Heart left ventricle (tissue), 16 donors: ENCODE data around the gene B3GNT7. TPM values are rescaled to one million over a fixed set of nuclear protein-coding genes. Genes with fewer than 3 reads are reported as not detected.
A peak's percentile ranks its signal among the peaks of the same experiment; 100 is the strongest.

Source experiments
- ATAC-seq, 4 donors: fragments of 200-7000 bp; cut with Tn5 transposase; one replicate each; pipeline ENCODE4 v1.9.1; 2020 to 2022; ENCODE audit warnings: moderate library complexity in 4 of 4, mild to moderate bottlenecking in 3 of 4, moderate number of reproducible peaks in 1 of 4
- DNase-seq, 5 donors: peaks; one replicate each; pipeline ENCODE4 v3.0.0-alpha.2; 2020
- H3K27ac ChIP-seq, 12 donors: fragments of 200-600 bp; sonication (generic) in 4 of 12; one replicate each; pipeline versions ENCODE4 v1.5.0 to v1.8.0; 2016 to 2022; ENCODE audit warnings: mild to moderate bottlenecking in 2 of 12
- H3K27me3 ChIP-seq, 9 donors: fragments of 200-600 bp; sonication (generic) in 2 of 9; one replicate each; pipeline versions ENCODE4 v1.5.1 to v1.8.0; 2016 to 2022; ENCODE audit warnings: mild to moderate bottlenecking in 3 of 9
- H3K36me3 ChIP-seq, 9 donors: fragments of 200-600 bp; sonication (generic) in 2 of 9; one replicate each; pipeline versions ENCODE4 v1.5.0 to v1.8.0; 2018 to 2022; ENCODE audit warnings: mild to moderate bottlenecking in 2 of 9
- H3K4me1 ChIP-seq, 12 donors: fragments of 200-600 bp; sonication (generic) in 4 of 12; one replicate each; pipeline versions ENCODE4 v1.5.0 to v1.8.0; 2016 to 2022; ENCODE audit warnings: mild to moderate bottlenecking in 3 of 12
- H3K4me3 ChIP-seq, 12 donors: fragments of 200-600 bp; sonication (generic) in 4 of 12; one replicate each; pipeline versions ENCODE4 v1.5.0 to v1.8.0; 2017 to 2022; ENCODE audit warnings: mild to moderate bottlenecking in 9 of 12, moderate library complexity in 4 of 12
- H3K9me3 ChIP-seq, 12 donors: fragments of 200-600 bp; sonication (generic) in 4 of 12; one replicate each; pipeline versions ENCODE4 v1.5.0 to v1.8.0; 2016 to 2022; ENCODE audit warnings: mild to moderate bottlenecking in 1 of 12
- POLR2A ChIP-seq, 2 donors: fragments of 450-650 bp; IDR thresholded peaks; one replicate each; pipeline ENCODE4 v1.6.1; 2017; ENCODE audit warnings: antibody characterized with exemption in 2 of 2, mild to moderate bottlenecking in 2 of 2, moderate library complexity in 2 of 2
- whole genome bisulfite sequencing, 4 donors: extraction: QIAGEN DNeasy Blood & Tissue Kit in 2 of 4; methylation state at CpG; one replicate each; pipeline versions ENCODE4 v1.1.5 to v1.1.7; 2013 to 2018; 5-methylcytosine and 5-hydroxymethylcytosine counted together
- intact Hi-C, 10 donors: fragments of 100-400 bp; cut with DNase I; formaldehyde crosslinking; loops; one replicate each; pipeline versions ENCODE4 v1.11.1 to v1.14.2; 2022
- polyA plus RNA-seq, 2 donors: library from polyadenylated mRNA; stranded (reverse); fragments of 200-250 nt; gene quantifications; one replicate each; pipeline ENCODE4 v1.2.3, GENCODE V29; 2013
- total RNA-seq, 9 donors: library from RNA; depleted of rRNA in 2 of 9; stranded (reverse); fragments of >200 nt in 2 of 9; fragmentation: NEBNext Ultra II Directional in 3 of 9; extraction: Animal tissue kit (Norgen Biotek cat#: 25700) in 3 of 9; gene quantifications; one replicate each; pipeline versions ENCODE4 v1.1.0 to v1.2.4, GENCODE V29; 2016 to 2023
- TF ChIP-seq, protein P1 (sequence below), 12 donors: fragments of 200-600 bp; sonication (generic) in 4 of 12; IDR thresholded peaks; one replicate each; pipeline versions ENCODE4 v1.5.0 to v1.8.0; 2018 to 2022; ENCODE audit warnings: antibody characterized with exemption in 12 of 12, mild to moderate bottlenecking in 5 of 12
- donor health status: ischemic (EF 13 %, LVEDD 7.1; RV severe dilation, severe dysfunction).
- donor health status: healthy with polysubstance abuse.
- donor health status: DM: no; HTN: yes; CAD: no.
- donor health status: DM: no; HTN: no; CAD: no.
- donor health status: ischemic (EF 25% LVEDD 6.9; RV normal size, moderate dysfunction).
- donor health status: ischemic (EF 25% LVEDD 5.7; RV mildly dilated, moderate dysfunction).
- donor health status: healthy.
- donor health status: DM: yes; HTN: yes; CAD: no.
- donor health status: ischemic (EF 35%, LVEDD 5.7; RV mildly dilated, moderate dysfunction).
- donor health status: nonischemic (EF 11% LVEDD 7.7; RV severe dilation, severe dysfunction).
- donor health status: DM: yes; HTN: yes; CAD: no.
- donor health status: PGD.
- donor health status: ischemic (EF 29% LVEDD 5.4; RV normal size, mild dysfunction).
- donor health status: nonischemic (EF 23%, LVEDD 6.1; RV moderate dilation, normal function).

Gene B3GNT7
- total and polyA plus RNA-seq, 11 donors: 0.68 to 52.4 (median 5.2) TPM

GRCh38 chr2:231357931-231358330 is 37.6 kb upstream of the B3GNT7 start:
- Histone ChIP-seq H3K27me3 (no peaks in the 10 kb centered on the region), H3K4me3 (no peak overlapping the region), H3K36me3 (peaks cover 0 to 6% (median 0%) of the 10 kb centered on the region in 9 donors), H3K27ac (no peak overlapping the region), H3K4me1 (peaks cover 0 to 32% (median 5%) of the 10 kb centered on the region in 12 donors), H3K9me3 (no peaks in the 10 kb centered on the region)
- intact Hi-C loops: no loop called here
- no peak for TF ChIP-seq POLR2A (IDR thresholded peaks at IDR 0.05)
- TF ChIP-seq, protein P1, sequence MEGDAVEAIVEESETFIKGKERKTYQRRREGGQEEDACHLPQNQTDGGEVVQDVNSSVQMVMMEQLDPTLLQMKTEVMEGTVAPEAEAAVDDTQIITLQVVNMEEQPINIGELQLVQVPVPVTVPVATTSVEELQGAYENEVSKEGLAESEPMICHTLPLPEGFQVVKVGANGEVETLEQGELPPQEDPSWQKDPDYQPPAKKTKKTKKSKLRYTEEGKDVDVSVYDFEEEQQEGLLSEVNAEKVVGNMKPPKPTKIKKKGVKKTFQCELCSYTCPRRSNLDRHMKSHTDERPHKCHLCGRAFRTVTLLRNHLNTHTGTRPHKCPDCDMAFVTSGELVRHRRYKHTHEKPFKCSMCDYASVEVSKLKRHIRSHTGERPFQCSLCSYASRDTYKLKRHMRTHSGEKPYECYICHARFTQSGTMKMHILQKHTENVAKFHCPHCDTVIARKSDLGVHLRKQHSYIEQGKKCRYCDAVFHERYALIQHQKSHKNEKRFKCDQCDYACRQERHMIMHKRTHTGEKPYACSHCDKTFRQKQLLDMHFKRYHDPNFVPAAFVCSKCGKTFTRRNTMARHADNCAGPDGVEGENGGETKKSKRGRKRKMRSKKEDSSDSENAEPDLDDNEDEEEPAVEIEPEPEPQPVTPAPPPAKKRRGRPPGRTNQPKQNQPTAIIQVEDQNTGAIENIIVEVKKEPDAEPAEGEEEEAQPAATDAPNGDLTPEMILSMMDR (IDR thresholded peaks at IDR 0.05): no peak
- DNase-seq (no peak), ATAC-seq (no peak)
- 95 to 100% (median 96%) methylated on average over 4 of the region's 4 CpGs for WGBS, 4 donors

GRCh38 chr2:231359441-231359840 is 36.1 kb upstream of the B3GNT7 start:
- Histone ChIP-seq H3K27ac (no peak overlapping the region), H3K4me3 (no peak overlapping the region), H3K36me3 (peaks cover 0 to 6% (median 0%) of the 10 kb centered on the region in 9 donors), H3K27me3 (no peaks in the 10 kb centered on the region), H3K4me1 (peaks cover 0 to 35% (median 5%) of the 10 kb centered on the region in 12 donors), H3K9me3 (no peaks in the 10 kb centered on the region)
- ATAC-seq: no peak
- intact Hi-C loops: no loop called here
- DNase-seq: no peak
- WGBS, 4 donors: 95 to 96% (median 95%) methylated on average over 10 of the region's 10 CpGs
- no peak for TF ChIP-seq POLR2A (IDR thresholded peaks at IDR 0.05)
- TF ChIP-seq, protein P1 (IDR thresholded peaks at IDR 0.05): no peak

- peaks cover 0 to 39% (median 5%) of the 10 kb centered on the region in 12 donors for H3K4me1 ChIP-seq
- peaks cover 0 to 6% (median 0%) of the 10 kb centered on the region in 9 donors for H3K36me3 ChIP-seq
- DNase-seq (no peak), ATAC-seq (no peak)
- H3K27me3 ChIP-seq: no peaks in the 10 kb centered on the region
- H3K9me3 ChIP-seq: no peaks in the 10 kb centered on the region
- no peak for TF ChIP-seq POLR2A (IDR thresholded peaks at IDR 0.05)
- TF ChIP-seq, protein P1 (IDR thresholded peaks at IDR 0.05): no peak
- intact Hi-C loops: no loop called here
- H3K27ac ChIP-seq: no peak overlapping the region
- WGBS, 4 donors: 88 to 97% (median 95%) methylated on average over 11 of the region's 11 CpGs
- H3K4me3 ChIP-seq: no peak overlapping the region
Measured at GRCh38 chr2:231359948-231360347, 35.6 kb upstream of the B3GNT7 start.

DNA sequence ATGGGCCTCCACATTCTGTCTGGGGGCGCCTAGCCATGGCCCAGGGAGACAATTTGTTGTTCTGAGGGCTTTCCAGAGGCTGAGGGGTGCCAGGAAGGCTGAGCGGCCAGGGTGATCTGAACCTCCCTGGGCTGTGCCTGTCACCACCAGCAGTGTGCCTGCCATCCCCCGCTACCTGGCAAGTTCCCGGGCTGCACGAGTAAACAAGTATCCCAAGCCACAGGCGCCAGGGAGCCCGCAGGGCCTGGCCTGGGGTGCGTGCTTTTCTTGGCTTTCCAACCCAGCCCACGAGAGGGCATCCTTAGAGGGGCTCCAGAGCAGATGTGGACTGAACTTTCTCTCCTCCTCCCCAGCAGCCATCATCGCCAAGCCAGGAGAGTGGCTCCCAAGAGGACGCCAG is 35.1 kb upstream of the B3GNT7 start:
- WGBS, 4 donors: 71 to 90% (median 76%) methylated on average over 3 to 11 of the region's 11 CpGs
- peak in 1 of 5 donors; percentile 55 for DNase-seq
- TF ChIP-seq, protein P1 (IDR thresholded peaks at IDR 0.05): no peak
- TF ChIP-seq POLR2A (IDR thresholded peaks at IDR 0.05): no peak
- Histone ChIP-seq H3K4me1 (peaks cover 0 to 43% (median 4%) of the 10 kb centered on the region in 12 donors), H3K9me3 (no peaks in the 10 kb centered on the region), H3K27me3 (no peaks in the 10 kb centered on the region), H3K36me3 (peaks cover 0 to 6% (median 0%) of the 10 kb centered on the region in 9 donors), H3K4me3 (no peak overlapping the region), H3K27ac (peak overlapping the region in 1 of 12 donors; percentile 86)
- intact Hi-C loops: no loop called here
- ATAC-seq: peak in 2 of 4 donors; percentile 3 to 27
